ENCODE data around the gene SLC34A1.
"Not testable (repeated sequence)": the region's sequence is repeated elsewhere in the genome, so short reads cannot be mapped to it uniquely, and the experiment has no call there.

Gene SLC34A1

DNA sequence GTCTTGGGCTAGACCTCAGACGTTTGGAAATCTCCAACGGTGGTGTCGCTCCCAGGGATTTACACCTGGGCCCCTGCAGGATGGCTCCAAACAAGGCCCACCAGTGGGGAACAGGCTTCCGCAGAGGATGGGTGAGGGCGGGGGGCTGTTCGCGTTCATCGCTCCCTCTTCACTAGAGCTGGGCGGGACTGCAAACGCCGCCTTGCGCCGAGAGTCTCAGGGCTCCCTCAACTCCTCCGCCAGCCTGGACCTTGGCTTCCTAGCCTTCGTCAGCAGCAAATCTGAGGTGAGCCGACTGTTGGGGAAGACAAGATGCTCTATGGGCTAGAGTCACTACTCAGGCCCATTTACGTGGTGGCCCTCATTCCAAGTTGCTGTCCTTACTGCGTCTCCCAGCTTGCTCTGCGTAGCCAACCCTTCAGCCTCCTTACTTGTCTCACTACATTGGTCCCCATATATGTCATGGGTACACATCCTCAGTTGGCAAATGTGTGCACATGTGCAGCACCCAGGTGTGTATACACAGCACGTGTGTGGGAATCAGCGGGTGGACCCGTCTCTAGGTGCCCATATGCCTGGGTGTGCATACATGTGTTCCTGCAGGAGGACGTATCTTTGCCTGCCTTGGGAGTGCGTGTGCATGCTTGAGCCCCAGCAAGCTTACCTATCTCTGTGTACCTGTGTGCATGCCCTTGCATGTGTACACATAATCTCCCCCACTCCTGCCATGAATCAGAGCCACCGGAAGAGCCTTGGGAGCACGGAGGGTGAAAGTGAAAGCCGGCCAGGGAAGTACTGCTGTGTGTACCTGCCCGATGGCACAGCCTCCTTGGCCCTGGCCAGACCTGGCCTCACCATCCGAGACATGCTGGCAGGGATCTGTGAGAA, 16.0 kb upstream of the SLC34A1 start:
- in situ Hi-C loops (cut with HindIII; ENCODE audit: low sequenced_read_pairs), result no loop called here

DNA sequence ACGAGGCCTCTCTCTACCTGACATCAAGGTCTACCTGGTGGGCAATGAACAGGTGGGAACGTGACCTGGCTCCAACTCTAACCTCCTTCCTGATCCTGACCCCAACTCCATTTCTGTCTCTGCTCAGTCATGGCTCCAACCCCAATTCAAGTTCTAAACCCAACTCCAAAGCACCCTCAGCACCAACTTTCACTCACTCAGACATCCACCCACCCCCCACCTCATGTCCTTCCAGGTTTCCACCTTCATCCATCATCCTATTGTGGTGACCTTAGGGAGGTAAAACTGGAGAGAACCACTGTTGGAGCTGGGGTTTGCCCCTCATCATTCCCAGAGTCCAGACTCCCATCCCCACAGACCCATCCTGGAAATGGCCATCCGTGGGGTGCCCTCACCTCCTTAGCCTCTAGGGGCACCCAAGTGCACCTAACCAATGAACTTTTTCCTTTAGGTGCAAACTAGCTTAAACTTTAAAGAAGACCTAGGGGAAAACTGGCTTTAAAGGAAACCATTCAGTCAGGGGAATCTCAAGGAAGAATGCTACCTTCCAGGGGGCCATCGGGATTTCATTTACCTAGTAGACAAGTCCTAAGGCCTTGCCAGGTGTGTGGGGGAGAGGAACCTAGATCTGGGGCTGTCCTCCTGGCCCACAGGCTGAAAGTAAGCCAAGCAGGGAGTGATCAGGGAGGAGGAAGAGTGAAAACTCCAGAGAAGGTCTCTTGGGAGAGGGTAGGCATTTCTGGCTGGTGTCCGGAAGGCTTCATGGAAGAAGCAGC, 15.2 kb upstream of the SLC34A1 start:
- in situ Hi-C loops (cut with HindIII; ENCODE audit: low sequenced_read_pairs), result no loop called here

DNA sequence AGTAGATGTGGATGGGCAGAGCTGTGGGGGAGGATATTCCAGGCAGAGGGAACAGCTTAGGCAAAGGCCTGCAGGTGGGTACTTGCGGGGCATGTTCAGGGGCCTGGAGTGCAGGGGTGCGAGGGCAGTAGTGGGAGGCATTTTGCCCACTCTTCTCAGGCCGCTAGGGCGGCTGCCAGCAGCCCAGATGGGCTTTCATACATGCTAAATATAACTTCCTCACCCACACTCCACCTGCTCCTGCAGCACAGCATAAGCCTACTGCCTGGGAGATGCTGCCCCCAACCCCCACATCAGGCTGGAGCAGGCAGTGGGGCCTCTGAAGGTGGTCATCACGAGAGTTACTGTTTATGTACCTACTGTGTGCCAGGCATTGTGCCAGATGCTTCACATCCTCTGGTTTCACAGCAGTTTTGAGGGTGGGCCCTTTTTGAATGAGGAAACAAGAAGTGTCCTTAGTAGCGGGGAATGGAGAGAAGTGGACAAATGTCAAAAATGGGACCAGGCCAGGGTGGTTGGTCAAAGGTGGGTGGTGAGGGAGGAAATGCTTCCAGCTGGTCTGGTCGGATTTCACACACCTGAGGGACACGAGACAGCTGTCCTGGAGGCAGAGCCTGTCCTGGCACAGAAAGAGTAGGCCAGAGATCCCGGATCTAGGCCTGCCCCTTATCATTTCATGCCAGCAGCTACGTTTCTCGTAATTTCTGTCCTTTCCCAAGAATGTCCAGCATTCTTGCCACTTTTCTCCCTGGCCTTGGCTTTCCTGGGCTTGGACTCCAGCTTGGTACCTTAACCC, 14.4 kb upstream of the SLC34A1 start:
- in situ Hi-C loops (cut with HindIII; ENCODE audit: low sequenced_read_pairs), result no loop called here

DNA sequence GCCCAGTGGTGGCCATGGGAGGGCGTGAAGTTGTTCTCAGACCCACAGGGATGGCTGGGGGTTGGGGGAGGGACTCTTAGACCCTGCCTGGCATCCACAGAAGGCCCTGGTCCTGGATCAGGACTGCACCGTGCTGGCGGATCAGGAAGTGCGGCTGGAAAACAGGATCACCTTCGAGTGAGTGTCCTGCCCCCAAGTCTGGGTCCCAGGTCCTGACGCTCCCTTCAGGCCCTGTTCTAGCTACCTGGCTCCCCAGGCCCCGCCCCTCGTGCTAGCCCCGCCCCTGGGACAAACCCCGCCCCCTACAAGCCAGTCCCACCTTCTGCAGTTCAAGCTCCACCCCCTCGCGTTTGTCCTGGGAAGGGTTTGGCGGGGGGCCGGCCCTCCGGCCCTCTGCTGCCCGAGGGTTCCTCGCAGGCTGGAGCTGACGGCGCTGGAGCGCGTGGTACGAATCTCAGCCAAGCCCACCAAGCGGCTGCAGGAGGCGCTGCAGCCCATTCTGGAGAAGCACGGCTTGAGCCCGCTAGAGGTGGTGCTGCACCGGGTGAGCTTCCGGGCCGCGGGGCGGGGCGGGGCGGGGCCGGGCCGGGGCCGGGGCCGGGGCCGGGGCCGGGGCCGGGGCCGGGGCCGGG, 13.6 kb upstream of the SLC34A1 start:
- in situ Hi-C loops (cut with HindIII; ENCODE audit: low sequenced_read_pairs), result no loop called here

DNA sequence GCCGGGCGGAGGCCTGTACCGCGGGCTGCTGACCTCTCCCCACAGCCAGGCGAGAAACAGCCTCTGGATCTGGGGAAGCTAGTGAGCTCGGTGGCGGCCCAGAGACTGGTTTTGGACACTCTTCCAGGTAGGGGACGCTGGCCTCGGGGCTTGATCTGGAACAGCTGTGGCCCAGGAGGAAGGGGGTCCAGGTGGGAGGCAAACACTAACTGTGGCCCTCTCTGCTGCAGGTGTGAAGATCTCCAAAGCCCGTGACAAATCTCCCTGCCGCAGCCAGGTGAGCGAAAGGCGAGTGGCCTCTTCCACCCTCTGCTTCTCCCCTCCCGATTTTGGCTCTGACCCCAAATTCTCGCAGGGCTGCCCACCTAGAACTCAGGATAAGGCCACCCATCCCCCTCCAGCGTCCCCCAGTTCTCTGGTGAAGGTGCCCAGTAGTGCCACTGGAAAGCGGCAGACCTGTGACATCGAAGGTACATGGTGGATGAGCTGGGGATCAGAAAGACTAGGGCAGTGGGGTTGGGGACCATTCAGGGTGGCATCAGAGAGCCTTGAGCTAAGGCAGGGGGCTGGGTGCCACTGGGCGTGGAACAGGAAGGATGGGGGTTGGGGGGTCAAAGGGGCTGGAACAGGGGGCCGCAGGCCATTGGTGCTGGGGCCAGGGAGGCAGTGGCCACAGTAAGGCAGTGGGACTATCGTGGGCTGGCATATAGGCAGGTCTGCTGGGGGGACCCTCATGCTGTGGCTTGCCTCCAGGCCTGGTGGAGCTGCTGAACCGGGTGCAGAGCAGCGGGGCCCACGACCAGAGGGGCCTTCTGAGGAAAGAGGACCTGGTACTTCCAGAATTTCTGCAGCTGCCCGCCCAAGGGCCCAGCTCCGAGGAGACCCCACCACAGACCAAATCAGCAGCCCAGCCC, 12.9 kb upstream of the SLC34A1 start:
- in situ Hi-C loops (cut with HindIII; ENCODE audit: low sequenced_read_pairs), result no loop called here

DNA sequence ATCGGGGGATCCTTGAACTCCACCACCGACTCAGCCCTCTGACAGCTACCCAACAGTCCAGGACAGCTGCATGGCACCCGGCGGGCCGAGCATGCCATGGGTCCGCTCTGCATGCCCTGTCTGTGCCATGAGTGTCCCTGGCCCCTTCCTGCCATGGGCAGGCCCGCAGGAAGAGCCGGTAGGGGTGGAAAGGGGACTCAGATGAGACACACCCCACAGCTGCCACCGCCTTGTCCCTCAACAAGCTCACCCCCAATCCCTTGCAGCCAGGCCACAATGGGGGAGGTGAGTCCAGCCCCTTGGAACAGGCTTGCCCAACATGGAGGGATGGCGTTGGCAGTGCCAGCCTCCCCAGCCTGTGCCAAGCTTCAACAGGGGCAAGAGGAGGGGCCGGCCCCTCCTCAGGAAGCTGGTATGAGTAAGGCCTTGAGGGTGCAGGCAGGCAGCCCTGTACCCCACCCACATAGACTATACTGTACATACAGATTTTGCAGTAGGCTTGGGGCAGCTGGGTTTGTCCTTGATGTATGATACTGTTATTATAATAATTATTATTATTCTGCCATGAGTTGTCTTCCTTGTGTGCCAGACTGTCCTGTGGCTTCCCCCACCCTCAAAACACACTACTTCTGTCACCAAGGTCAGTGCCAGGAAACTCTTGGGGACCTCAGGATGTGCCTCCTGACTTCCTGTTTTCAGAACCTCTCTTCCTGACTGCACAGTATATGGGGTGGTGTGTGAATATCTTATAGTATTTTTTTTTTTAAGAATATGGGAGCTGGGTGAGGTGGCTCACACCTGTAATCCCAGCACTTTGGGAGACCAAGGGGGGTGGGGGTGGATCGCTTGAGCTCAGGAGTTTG, 12.0 kb upstream of the SLC34A1 start:
- in situ Hi-C loops (cut with HindIII; ENCODE audit: low sequenced_read_pairs), result no loop called here

DNA sequence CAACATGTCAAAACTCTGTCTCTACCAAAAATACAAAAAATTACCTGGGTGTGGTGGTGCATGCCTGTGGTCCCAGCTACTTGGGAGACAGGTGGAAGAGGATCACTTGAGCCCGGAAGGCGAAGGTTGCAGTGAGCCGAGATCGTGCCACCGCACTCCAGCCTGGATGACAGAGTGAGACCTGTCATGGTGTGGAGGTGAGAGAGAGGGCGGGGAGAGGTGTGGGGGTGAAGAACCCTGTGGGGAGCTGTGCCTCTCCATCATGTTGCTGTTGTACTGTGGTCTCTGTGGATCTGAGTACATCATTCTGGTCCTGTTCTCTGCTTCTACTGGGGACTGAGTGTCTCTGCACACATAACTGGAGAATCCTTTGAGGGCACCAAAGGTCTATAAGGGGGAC, 11.3 kb upstream of the SLC34A1 start:
- in situ Hi-C loops (cut with HindIII; ENCODE audit: low sequenced_read_pairs), result no loop called here

DNA sequence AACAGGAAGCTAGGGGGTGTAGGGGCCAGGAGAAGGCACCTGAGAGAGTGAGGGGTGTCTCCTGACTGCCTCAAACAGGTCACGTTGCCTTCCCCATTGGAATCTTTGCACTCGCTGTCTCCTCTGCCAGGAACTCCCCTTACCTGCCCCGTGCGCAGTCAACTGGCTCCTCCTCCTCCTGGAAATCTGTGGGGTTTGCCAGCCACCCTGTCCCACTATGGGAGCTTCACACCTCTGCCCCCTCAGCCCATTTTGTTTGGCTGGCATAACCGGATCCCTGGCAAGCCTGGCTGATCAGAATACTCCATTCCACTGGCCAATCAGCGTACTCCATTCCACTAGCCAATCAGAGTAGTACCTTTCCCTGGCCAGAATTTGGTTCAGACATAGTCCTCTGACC, 10.4 kb upstream of the SLC34A1 start:
- in situ Hi-C loops (cut with HindIII; ENCODE audit: low sequenced_read_pairs), result no loop called here

DNA sequence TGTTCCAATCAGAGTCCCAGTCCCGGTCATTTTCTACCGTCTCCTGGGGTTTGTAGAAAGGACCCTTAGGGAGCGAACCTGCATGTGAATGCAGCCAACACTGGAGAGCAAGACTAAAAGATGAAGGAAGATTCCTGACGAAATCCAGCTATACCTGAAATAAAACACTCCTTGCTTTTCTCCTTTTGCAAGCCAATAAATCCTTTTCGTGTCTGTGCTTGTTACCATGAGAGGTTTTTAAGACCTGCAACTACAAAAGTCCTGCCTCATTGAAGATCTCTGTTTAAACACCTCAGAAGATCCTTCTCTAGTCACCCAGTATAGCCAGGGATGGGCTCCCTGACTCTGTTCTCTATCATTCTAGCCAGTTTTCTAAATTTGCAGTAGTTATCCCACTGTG, 10.0 kb upstream of the SLC34A1 start:
- in situ Hi-C loops (cut with HindIII; ENCODE audit: low sequenced_read_pairs), result no loop called here

DNA sequence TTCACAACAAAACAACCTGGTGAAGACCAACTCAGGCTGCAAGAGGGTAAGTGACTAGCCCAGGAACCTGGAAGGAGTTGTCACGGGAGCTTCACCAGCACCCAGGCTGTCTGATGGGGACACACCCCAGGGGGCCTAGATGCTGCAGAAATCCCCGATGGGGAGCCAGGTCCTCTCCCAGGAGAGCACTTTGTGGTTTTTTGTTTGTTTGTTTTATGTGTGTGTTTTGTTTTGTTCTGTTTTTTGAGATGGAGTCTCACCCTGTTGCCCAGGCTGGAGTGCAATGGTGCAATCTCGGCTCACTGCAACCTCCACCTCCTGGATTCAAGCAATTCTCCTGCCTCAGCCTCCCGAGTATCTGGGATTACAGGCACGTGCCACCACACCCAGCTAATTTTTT, 8.7 kb upstream of the SLC34A1 start:
- in situ Hi-C loops (cut with HindIII; ENCODE audit: low sequenced_read_pairs), result not testable (repeated sequence)

DNA sequence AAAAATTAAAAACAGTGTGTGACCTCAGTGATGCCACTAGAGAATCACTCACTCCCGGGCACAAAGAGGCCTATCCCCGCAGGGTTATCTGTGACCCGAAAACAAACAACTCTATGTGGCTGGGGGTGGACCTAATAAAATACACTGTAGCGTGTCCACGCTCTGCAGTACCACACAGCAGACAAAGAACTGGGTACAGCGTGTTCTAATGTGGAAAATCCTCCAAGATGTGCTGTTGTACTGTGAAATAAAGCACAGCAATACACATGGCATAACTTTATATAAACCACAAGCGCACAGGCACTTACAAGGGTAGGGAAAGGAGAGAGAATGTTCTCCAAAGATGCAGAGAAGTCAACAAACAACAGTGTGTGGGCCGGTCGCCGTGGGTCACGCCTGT, 8.1 kb upstream of the SLC34A1 start:
- in situ Hi-C loops (cut with HindIII; ENCODE audit: low sequenced_read_pairs), result no loop called here

DNA sequence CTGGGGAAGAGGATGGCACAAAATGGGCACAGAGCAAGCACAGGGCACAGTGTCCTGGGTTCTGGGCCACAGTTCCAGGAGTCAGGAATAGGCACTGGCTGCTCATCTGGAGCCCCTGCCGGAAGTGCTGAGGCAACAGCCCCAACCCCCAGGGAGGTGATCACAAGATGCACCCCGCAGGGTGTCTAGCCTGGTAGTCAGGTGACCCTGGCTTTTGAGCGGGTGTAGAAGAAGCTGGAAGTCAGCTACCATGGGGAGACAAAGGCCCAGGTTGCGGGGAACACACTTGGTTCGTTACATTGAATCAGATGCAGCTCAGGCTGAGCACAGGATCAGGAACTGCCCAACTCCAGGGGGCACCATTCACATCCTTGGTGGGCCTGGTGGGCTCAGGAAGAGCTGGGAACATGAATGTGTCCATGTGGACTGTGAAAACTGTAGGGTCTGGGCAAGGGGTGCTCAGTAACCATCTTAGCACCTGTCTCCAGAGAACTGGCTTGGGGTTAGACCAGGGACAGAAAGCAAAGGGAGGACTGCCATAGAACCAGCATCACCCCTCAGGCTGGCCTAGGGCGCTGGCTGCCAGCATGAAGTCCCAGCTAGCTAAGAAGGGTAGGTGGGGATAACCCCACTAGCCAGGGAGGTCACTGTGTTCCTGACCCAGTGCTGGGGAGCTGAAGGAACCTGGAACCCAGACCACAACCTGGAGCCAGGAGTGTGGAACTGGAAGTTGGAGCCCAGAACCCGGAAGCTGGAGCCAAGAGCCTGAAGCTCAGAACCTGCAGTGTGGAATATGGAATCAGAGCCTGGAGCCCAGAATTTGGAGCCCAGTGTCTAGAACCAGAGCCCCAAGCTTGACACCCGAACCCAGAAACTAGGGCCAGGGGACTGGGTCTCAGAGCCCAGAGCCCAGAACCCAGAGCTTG, 6.1 kb upstream of the SLC34A1 start:
- in situ Hi-C loops (cut with HindIII; ENCODE audit: low sequenced_read_pairs), result no loop called here

DNA sequence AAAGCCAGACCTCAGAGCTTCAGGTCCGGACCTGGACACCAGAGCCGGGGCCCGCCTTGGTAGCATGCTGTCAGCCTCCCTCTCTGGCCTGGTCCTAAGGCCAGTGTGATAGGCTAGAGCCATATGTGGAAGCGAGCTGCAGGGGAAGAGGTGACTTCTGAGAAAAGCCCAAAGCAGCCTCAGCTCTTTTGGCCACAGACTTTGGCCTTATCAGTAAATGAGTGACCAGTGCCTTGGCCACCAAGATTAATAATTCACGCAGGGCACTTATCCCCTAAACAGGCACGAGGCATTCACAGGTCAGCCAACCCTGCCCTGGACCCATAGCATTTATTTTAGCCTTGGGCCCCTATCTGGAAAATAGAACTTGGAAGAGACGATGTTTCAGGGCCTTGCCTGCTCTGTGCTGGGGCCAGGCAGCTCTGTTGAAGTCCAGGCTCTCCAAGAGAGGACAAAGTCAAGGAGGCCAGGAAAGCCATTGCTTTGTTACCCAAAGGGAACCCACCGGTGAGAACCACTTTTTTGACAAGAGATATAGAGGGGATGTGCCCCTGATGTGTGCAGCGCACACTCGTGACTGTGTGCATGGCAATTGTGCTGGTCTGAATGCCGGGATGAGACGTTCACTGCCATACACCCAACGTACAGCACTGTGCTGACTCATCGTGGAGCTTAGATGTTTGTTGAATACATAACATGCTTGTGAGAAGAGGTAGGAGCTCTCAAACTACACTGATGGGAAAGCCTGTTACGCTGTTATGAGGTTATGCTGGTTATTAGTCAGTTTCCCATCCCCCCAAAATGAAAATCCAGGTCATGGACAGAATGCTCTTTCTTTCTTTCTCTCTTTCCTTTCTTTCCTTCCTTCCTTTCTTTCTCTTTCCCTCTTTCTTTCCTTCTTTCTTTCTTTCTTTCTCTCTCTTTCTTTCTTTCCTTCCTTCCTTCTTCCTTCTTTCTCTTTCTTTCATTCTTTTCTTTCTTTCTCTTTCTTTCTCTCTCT, 5.0 kb upstream of the SLC34A1 start:
- in situ Hi-C loops (cut with HindIII; ENCODE audit: low sequenced_read_pairs), result no loop called here

DNA sequence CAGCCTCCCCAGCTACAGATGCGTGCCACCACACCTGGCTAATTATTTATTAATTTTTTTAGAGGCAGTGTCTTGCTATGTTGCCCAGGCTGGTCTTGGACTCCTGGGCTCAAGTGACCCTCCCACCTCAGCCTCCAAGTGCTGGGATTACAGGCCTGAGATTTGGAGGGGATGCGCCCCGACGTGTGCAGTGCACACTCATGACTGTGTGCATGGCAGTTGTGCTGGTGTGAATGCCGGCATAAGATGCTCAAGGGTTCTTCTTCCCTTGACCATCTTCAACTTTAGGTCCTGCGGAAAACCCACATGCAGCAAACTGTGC, 3.5 kb upstream of the SLC34A1 start:
- in situ Hi-C loops (cut with HindIII; ENCODE audit: low sequenced_read_pairs), result no loop called here

DNA sequence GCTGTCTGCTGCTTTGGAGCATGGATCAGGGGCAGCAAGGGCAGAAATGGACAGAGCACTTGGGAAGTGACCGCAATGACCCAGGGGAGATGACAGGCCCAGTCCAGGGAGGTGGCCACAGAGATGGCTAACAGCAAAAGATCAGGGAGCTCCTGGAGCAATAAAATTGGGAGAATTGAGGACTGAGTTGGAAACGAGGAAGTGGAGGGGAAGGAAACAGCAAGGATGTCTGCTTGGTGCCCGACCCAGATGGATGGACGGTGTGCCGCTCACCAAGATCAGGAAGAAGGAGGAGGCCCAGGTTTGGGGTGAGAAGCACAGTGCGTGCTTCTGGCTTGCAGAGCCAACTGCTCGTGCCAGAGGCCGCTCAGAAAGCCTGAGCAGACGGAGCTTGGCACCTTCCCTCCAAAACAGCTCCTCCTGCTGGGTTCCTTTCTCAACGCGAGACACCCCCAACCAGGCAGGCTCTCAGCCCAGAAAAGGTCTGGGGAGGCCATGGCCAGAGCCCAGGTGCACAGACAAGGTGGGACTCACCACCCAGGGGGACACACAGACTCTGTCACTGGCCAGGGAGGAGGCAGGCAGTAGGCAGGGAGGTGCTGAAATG, 1.7 kb upstream of the SLC34A1 start:
- in situ Hi-C loops (cut with HindIII; ENCODE audit: low sequenced_read_pairs), result no loop called here

DNA sequence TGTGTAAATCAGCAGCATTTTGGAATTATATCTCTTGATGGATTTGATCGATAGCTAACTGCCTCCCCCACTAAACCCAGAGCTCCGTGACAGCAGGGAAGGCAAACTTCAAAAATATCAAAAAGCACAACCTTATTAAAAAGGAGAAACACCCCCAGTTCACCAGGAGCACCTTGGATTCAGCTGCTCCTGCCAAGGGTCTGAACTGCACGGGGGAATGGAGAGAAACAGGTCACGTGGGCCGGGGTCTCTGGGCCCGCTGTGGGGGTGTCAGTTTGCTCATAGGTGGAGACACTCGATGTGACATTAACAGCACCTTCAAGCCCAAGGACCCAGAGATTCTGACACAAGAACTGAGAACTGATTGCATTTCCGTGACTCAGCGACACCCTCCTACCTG, 1.1 kb upstream of the SLC34A1 start:
- in situ Hi-C loops (cut with HindIII; ENCODE audit: low sequenced_read_pairs), result no loop called here
